Measurements from ENCODE around the gene KCNJ6.
A peak's percentile ranks its signal among the peaks of the same experiment; 100 is the strongest.
"Not testable (repeated sequence)": the region's sequence is repeated elsewhere in the genome, so short reads cannot be mapped to it uniquely, and the experiment has no call there.

KCNJ6 gene

DNA sequence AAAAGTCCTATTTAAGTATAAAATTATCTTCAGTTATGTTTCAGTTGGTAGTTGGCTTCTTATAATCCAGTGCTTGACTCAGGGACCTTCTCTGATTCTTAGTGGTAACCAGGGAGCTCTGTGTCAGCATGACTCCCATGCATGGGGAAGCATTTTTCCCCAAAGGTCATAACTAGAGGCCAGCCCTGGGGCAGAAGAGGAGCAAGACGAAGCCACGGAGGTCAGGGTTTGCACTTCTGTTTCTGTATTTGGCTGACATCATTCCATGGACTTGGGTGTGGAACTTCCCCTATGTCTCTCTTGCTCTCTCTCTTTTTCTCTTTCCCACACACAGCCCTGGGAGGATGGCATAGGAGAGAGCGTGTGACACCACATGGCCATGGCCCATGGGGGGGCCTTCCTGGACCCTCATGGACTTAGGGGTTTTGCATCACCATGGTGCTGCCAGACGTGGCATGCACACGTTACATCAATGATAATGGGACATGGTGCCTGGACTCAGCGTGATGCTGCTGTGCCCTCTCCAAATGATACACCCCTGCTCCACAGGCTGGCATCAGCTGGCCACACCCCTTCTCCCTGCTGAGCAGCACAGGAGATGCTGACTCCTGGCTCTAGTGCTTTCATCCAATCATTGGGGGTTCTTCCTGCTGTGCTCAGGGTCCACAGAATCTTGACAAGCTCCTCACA, 260.5 kb downstream of the KCNJ6 start:
- DNase-seq (ENCODE audit: low read depth in 4 of 4, low spot score in 1 of 4) = no peak

DNA sequence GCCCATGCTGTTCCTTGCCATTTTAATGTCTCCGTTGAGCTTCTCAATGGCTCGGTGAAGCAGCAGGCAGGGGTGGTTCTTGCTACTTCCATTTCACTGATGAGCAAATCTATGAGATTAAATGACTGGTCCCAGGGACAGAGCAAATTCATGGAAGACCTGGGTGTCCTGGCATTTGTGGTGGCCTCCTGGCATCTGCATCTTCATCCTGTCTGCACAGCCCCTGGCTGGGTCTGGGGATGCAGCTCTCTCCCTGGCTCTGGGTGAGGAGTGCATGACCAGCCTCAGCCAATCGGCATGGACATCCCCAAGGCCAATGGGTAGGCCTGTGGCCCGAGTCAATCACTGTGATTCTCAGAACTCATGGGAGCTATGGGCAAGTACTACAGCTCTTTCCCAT, 261.7 kb downstream of the KCNJ6 start:
- no peak for DNase-seq (ENCODE audit: low read depth in 4 of 4, low spot score in 1 of 4)

DNA sequence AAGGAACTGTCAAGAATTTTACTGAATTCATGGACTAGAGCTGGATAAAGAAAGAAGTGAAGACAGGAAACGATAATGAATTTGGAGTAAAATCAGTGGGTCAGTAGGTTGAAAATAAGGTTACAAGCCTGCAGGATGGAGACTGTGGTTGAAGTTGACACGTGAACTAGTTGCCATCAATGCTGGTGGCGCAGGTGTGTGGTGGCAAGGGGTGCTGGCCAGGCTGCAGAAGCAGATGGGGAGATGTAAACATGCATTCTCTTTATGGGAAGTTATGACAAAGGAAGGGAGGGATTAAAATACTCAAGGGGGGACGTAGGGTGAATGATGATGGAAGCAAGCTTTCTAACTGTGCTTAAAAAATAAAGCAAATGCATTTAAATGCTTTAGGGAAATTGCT, 263.1 kb downstream of the KCNJ6 start:
- no peak for DNase-seq (ENCODE audit: low read depth in 4 of 4, low spot score in 1 of 4)

DNA sequence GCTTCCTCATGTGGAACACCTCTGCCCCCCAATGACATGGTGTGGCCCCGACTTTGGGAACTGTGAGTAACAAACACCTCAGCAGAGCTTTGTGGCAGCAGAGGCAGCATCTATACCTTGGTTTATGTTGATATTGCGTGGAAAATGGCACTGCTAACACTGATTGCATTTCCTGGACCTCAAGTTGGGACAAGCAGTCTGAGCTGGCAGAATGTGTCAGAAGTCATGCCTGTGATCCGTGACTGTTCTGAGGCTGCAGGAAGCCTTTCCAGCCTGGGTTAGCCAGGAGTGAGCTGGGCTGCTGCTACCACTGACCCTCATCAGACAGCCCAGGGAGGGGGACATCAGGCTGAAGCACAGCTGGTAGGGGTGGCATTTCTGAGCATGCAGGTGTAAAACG, 268.5 kb downstream of the KCNJ6 start:
- no peak for DNase-seq (ENCODE audit: low read depth in 4 of 4, low spot score in 1 of 4)

DNA sequence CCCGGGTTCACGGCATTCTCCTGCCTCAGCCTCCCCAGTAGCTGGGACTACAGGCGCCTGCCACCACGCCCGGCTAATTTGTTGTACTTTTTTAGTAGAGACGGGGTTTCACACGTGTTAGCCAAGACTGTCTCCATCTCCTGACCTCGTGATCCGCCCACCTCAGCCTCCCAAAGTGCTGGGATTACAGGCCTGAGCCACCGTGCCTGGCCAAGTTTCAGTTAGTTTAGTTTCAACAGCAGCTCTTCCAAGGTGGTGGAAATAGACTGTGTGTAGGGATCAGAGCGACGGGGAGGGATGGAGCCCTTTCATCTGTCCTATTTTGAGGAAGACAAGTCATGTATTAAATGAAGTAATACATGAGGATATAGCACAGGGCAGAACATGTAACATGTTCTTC, 269.5 kb downstream of the KCNJ6 start:
- not testable (repeated sequence) for DNase-seq (ENCODE audit: low read depth in 4 of 4, low spot score in 1 of 4)

DNA sequence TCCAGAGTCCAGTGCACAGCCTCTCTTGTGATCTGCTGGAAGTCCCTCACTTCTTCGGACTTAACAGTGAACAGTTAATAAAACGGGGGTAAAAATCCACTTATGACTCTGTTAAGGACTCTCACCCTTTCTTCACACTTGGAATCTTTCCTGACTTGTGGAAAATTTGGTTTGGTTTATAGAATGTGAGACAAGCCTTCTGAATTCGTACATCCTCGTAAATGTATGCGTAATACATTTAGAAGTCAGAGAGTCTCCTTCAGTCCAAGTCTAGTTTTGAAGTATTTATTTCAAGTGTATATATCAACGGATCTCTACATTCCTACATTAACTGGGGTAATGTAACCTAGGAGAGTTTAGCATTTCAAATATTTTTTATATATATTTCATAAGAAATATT, 270.4 kb downstream of the KCNJ6 start:
- no peak for DNase-seq (ENCODE audit: low read depth in 4 of 4, low spot score in 1 of 4)

DNA sequence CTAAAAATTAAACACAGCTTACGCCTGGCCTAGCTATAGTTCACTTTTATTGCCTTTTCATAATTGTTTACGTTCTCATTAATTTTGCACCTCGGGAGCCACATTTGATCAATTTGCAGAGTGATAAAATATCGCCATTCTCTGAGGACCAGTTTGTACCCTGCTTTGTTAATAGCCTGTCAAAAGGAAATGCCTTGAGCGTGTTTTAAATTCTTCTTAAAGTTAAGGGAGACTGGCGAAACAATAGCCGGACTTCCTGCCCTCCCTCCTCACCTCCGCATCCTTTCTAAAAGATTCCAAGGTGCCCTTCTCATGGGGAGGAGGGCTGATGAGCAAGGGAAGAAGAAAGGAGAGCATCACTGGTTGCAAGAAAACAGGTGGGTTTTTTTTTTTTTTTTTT, 271.6 kb downstream of the KCNJ6 start:
- no peak for DNase-seq (ENCODE audit: low read depth in 4 of 4, low spot score in 1 of 4)

DNA sequence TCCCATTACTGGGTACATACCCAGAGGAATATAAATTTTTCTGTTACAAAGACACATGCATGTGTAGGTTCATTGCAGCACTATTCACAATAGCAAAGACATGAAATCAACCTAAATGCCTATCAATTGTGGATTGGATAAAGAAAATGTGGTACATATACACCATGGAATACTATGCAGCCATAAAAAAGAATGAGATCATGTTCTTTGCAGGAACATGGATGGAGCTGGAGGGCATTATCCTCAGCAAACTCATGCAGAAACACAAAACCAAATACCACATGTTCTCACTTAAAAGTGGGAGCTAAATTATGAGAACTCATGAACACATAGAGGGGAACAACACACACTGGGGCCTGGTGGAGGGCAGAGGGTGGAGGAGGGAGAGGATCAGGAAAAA, 272.4 kb downstream of the KCNJ6 start:
- not testable (repeated sequence) for DNase-seq (ENCODE audit: low read depth in 4 of 4, low spot score in 1 of 4)

DNA sequence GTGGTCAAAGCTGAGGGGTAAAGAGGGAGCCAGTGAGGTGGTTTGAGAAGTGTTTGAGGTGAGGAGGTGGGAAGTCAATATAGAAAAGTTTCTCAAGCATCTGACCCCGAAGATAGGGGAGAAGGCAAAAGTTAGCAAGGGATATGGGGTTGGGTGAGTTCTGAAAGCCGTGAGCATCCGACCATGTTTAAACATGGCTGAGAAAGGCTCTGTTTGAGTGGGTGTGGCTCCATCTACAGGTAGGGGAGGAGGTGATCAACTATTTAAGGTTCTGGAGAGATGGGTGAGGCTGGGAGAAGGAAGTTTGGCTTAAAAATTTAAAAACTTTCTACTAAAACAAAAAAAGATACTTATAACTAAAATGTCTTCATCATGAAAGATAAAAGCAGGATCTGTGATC, 273.8 kb downstream of the KCNJ6 start:
- peak in 1 of 4 experiments; percentile 4 for DNase-seq (ENCODE audit: low read depth in 4 of 4, low spot score in 1 of 4)

DNA sequence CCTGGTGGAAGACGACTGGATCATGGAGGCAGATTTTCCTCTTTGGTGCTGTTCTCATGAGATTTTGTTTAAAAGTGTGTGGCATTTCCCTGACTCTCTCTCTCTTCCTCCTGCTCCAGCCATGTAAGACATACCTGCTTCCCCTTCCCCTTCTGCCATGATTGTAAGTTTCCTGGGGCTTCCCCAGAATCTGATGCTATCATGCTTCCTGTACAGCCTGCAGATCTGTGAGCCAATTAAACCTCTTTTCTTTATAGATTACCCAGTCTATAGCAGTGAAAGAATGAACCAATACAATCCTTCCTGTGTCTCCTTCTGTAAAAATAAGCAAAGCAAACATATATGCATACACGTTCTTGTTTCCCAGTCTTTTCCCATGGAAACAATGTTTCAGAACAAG, 276.5 kb downstream of the KCNJ6 start:
- no peak for DNase-seq (ENCODE audit: low read depth in 4 of 4, low spot score in 1 of 4)

DNA sequence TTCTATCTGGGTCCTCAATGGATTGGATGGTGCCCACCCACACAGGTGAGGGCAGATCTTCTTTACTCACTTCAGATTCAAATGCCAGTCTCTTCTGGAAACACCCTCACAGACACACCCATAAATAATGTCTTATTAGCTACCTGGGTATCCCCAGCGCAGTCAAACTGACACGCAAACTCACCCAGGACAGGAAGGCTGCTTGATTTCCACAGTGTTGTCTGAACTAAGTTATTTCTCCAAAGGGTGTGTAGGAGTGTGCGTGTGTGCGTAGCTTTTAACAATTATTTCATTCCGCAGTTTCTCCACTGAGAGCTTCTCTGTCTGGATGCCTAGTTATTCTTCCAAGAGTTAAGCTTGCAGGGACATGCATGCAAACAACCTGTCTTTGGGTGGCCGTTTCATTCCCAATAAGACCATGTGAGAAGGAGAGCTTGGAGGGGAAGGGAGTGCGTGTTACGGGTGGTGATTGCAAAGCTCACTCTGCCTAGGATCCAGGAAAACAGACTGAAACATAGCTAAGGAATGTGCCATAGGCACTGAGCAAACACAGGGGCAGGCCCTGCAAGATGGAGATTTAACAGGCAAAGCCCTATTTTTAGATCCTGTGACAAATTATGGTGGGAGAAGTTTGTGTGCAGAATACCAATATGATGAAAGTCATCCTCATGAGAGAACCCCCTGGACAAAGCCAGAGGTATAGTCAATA, 280.0 kb downstream of the KCNJ6 start:
- DNase-seq (ENCODE audit: low read depth in 4 of 4, low spot score in 1 of 4) = no peak

DNA sequence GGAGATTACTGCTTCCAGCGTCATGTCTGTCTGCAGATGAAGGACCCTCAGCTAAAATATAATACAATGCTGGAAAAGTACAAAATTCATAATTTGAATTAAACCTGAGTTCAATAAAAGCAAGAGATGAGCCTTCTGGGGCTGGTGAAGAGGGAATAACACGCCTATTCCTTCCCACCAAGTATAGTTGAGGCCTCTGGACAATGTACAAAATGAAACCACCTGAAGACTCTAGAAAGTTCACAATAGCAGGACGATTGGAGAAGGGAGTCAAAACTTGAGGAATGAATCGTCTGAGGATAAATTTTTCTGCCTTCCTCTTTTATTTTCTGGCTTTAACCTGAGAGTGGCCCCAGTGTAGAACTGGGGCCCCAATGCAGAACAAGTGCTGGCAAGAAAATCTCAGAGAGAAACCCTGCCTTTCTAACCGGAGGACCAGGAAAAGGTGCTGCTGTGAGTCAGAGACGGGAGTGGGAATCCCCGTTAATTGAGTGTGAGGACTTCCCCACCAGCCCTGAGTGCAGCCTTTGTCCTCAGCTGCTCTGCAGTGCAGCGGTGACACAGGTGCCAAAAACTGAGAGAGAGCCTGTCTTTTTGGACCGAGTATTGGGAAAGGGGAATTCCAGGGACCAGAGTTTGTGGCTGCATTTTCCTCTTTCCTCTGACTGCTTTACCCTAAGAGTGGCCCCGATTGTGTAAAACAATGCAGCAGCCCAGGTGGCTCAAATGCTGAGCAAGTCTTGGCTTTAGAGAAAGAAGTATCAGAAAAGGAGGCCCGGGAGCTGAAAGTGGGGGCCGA, 284.7 kb downstream of the KCNJ6 start:
- no peak for DNase-seq (ENCODE audit: low read depth in 4 of 4, low spot score in 1 of 4)

DNA sequence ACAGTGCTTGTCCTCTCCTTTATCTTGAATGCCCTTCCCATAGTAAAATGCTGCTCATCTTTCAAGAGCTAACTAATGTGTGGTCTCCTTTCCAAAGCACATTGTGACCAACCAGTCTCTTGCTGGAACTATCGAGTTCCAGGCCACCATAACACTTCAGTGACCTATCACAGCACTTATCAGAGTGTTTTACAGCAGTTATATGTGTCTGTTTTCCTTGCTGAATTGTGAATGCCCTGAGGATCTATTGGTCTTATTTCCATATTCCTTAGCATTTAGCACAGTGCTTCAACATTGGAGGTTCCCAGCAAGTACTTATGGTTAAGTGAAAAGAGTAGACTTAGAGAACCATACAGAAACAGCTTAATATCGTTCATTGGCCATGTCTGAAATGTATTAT, 285.4 kb downstream of the KCNJ6 start:
- no peak for DNase-seq (ENCODE audit: low read depth in 4 of 4, low spot score in 1 of 4)

DNA sequence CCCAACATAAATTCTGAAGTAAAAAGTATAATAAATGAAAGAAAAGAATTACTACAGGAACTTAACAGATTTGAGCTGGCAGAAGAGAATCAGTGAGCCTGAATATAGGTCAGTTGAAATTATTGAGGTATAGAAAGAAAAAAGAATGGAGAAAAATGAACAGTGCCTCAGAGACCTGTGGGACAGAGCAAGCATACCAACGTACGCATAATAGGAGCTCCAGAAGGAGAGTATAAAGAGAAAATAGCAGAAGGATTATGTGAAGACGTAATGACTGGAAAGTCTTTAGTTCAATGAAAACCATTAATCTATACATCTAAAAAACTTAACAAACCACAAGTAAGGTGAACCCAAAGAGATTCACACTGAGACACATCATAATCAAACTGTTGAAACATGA, 287.9 kb downstream of the KCNJ6 start:
- no peak for DNase-seq (ENCODE audit: low read depth in 4 of 4, low spot score in 1 of 4)

DNA sequence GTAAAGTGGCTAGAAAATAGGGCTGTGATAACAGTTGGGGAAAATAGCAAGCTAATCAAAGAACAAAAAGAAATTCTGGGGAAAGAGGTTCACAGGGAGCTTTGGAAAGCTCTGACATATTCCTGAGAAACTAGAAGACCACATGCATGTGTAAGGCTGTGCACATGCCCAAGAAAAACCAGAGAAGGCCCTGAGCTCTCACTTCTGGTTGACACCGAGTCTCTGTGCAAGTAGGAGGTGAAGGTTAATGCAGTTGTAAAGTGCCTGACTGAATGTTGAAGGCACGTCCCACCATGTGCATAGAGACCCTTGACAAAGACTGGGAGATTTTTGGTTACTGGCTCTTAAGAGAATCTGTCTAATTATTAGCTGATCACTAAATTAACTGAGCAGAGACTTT, 288.7 kb downstream of the KCNJ6 start:
- DNase-seq (ENCODE audit: low read depth in 4 of 4, low spot score in 1 of 4) = no peak

DNA sequence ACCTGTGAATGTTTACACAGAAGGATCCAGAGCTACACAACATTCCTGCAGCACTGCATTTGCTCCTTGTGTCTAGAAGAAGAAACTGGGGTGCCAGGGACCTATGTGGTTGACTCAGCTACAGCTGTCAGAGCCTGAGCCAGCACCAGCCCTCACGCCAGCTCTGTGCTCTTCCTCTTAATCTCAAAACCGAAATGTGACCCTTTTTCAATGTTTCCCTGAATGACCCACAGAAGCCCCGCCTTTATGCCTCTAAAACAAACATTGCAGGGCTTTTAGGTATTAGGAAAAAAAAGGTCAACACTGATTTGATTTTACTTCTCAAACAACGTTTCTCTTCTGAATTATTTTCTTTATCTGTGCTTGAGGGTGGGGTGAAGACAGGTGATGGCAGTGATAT, 289.2 kb downstream of the KCNJ6 start:
- DNase-seq (ENCODE audit: low read depth in 4 of 4, low spot score in 1 of 4) = no peak

DNA sequence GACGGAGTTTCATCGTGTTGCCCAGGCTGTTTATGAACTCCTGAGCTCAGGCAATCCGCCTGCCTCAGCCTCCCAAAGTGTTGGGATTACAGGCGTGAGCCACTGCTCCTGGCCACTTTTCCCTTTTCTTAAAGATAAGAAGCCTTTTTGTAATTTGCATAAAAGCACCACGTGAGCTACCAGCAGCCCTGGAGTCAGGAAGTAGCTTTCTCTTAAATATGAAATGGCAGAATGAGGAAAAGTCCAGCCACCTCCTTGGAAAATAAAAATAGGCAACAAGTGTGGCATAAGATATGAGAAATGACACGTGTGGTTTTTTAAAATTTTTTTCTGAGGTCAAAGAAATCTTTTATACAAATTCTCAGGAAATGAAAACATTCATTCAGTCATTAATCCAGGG, 289.9 kb downstream of the KCNJ6 start:
- DNase-seq (ENCODE audit: low read depth in 4 of 4, low spot score in 1 of 4) = no peak

DNA sequence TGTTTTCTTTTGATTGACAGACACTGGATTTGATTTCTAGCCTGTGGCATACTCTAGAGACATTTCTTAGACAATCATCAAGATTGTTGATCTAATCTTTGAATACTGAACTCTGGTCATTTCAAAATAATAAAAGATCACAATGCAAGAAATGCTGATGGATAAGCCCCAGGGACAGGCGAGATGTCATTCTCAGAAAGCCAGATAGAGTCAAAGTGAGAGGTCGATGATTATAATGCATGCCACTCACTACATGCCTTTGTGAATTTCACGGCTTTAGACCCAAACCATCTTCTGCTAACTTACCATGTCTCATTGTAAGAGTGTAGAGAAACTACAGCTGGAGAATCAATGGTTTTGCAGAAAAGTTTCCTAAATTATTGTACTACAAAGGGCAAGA, 292.6 kb downstream of the KCNJ6 start:
- no peak for DNase-seq (ENCODE audit: low read depth in 4 of 4, low spot score in 1 of 4)

DNA sequence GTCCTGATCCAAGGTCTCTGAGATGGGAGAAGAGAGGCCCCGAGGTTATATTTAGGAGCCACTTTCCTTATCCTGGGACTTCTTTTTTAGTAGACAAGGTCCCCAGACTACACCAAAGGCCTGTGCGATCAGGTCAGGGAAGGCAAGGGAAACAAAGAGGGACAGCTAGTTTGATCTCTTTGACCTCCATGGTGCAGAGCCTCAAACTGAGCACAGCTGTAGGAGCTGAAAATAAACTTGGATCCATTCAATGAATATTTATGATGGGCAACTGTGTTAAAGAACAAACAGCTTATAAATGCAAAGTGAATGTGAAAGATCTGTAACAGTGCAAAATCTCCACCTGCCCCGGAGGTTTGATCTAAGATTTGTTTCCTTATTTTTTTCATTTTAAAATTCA, 293.1 kb downstream of the KCNJ6 start:
- DNase-seq (ENCODE audit: low read depth in 4 of 4, low spot score in 1 of 4) = no peak

DNA sequence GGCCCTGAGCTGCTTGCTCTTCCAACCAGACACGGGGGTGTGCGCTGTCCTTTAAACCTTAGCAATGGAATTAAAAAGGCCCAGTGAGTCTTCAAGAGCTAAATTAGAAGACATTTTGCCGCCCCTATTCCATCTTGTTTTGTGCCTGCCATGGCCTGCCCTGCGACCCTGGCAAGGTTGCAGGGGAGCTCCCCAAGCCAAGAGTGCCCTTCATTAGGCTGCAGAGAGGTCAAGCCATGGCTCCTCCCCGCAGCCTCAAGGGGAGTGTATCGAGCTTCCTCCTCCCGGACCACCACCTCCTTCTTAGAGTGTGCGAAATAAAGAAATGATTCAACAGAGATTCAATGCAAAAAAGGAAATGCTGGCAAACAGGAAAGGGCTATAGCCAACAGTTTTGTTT, 293.5 kb downstream of the KCNJ6 start:
- DNase-seq (ENCODE audit: low read depth in 4 of 4, low spot score in 1 of 4) = no peak

DNA sequence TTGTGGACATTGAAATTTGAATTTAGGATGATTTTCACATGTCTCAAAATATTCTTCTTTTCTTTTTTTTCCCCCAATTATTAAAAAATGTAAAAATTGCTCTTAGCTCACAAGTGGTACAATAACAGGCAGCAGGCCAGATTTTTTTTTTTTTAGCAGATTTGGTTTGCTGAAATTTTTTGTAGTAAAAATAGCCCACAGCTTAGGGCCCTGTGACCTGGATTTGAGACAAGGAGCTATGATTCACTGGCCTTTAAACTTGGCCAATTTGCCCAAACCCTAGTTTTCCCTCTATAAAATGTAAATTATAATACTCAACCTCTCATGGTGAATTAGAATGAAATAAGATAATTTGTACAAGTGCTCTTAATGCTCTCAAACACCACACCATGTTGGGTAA, 295.9 kb downstream of the KCNJ6 start:
- no peak for DNase-seq (ENCODE audit: low read depth in 4 of 4, low spot score in 1 of 4)

DNA sequence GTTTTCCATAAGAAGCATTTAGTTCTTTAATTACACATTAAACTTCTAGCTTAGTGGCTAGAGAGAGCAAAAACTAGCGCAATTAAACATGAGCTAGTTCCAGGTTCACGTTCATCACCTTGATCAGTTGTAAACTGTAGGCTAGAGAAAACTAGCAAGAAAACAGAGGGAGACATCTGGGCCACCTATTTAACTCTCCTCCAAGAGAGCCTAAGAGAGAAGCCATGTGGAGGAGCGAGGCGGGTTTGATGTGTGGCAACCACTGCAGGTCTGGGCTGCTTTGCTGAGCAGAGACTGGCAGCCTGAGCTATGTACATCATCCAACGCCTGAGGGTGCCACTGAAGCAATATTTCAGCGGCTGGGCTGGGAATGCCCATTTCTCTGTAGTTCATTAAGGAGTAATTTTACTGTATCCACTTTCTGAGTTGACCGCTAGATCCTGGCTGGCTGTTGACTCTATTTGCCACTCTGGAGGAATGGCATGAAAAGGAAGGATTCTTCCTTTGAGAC, 296.7 kb downstream of the KCNJ6 start:
- DNase-seq (ENCODE audit: low read depth in 4 of 4, low spot score in 1 of 4) = no peak
